HCT116 (cell line): ENCODE measurements around the gene PLXDC1. TPM values are rescaled to one million over a fixed set of nuclear protein-coding genes. Genes with fewer than 3 reads are reported as not detected.

Source experiments
- ATAC-seq: fragments of 200-7000 bp; cut with Tn5 transposase; 2 replicates; pipeline ENCODE4 v1.9.1; 2020; ENCODE audit warnings: mild to moderate bottlenecking, moderate library complexity
- BruUV-seq: library from RNA; stranded (reverse); fragments of 400-500 nt; replicated peaks from 2 replicates; lab custom pipeline; 2021; lab: Mats Ljungman, UMichigan
- CTCF ChIA-PET: fragments of 300-600 bp; sonication (Branson Sonifier 250); formaldehyde crosslinking; loops from one replicate; lab custom pipeline; 2021; ENCODE audit warnings: antibody characterized with exemption; lab: Charles Lee
- POLR2A ChIA-PET: fragments of 300-600, 350-600 bp; sonication (Branson Sonifier 250); formaldehyde crosslinking; loops from one replicate; lab custom pipeline; 2021; ENCODE audit warnings: antibody characterized with exemption; lab: Charles Lee
- RAD21 ChIA-PET, 2 experiments: fragments of 300-600 bp; sonication (Branson Sonifier 250); formaldehyde crosslinking; loops; one replicate each; lab custom pipeline; 2023; ENCODE audit warnings: low total read pairs in 2 of 2; ENCODE audit not compliant: uncharacterized antibody in 2 of 2, unreplicated experiment in 2 of 2, low non-redundant PET in 1 of 2; lab: Charles Lee
- DNase-seq: peaks from one replicate; pipeline ENCODE4 v3.0.0-alpha.2; 2010; ENCODE audit warnings: low read depth, low spot score
- H2AFZ ChIP-seq: fragments of 200-600 bp; shearing (Covaris generic), sonication (generic); 2 replicates; pipeline ENCODE4 v1.6.1; 2017; ENCODE audit warnings: low read depth, mixed run types, mixed read lengths, antibody characterized with exemption, low read length; ENCODE audit not compliant: poor library complexity, severe bottlenecking
- H3K27ac ChIP-seq: 2 replicates; pipeline ENCODE4 v1.5.1; 2012; ENCODE audit warnings: low read depth, low read length
- H3K27me3 ChIP-seq: fragments of 200-600 bp; sonication (generic); 2 replicates; pipeline ENCODE4 v1.6.1; 2016; ENCODE audit warnings: mixed run types, low read length, mixed read lengths; ENCODE audit not compliant: insufficient read depth
- H3K36me3 ChIP-seq, 2 experiments: fragments of 200-500 bp in 1 of 2; fragments of 200-600 bp in 1 of 2; sonication (Bioruptor generic) in 1 of 2; sonication (generic) in 1 of 2; 2 replicates each; pipeline versions ENCODE4 v1.5.1 to v1.6.1; 2014 to 2016; ENCODE audit warnings: low read length in 2 of 2, inconsistent platforms in 1 of 2, mixed read lengths in 1 of 2, mixed run types in 1 of 2; ENCODE audit not compliant: insufficient read depth in 2 of 2, control insufficient read depth in 1 of 2
- H3K4me1 ChIP-seq, 2 experiments: fragments of 200-600 bp in 1 of 2; sonication (generic) in 1 of 2; 2 replicates each; pipeline versions ENCODE4 v1.5.1 to v1.6.1; 2012 to 2017; ENCODE audit warnings: low read length in 2 of 2, inconsistent platforms in 1 of 2, mild to moderate bottlenecking in 1 of 2, mixed read lengths in 1 of 2, mixed run types in 1 of 2, moderate library complexity in 1 of 2; ENCODE audit not compliant: insufficient read depth in 2 of 2, control insufficient read depth in 1 of 2
- H3K4me2 ChIP-seq: fragments of 200-600 bp; sonication (generic); 2 replicates; pipeline ENCODE4 v1.6.1; 2017; ENCODE audit warnings: mixed run types, low read length, mixed read lengths
- H3K4me3 ChIP-seq, 2 experiments: fragments of 200-600 bp in 1 of 2; sonication (generic) in 1 of 2; replicated peaks in 1 of 2; 2 replicates each; pipeline ENCODE4 v1.5.1; 2011 to 2016; ENCODE audit warnings: low read length in 2 of 2, control low read depth in 1 of 2, low read depth in 1 of 2, mild to moderate bottlenecking in 1 of 2, mixed read lengths in 1 of 2, mixed run types in 1 of 2
- H3K79me2 ChIP-seq: fragments of 200-600 bp; sonication (generic); 2 replicates; pipeline ENCODE4 v1.6.1; 2017; ENCODE audit warnings: mild to moderate bottlenecking, mixed run types, low read length, moderate library complexity, mixed read lengths; ENCODE audit not compliant: insufficient read depth
- H3K9ac ChIP-seq: fragments of 200-600 bp; sonication (generic); 2 replicates; pipeline ENCODE4 v1.6.1; 2016; ENCODE audit warnings: low read length, mixed read lengths
- H3K9me2 ChIP-seq: fragments of 200-600 bp; sonication (generic), shearing (Covaris generic); 2 replicates; pipeline ENCODE4 v1.6.1; 2017; ENCODE audit warnings: mixed run types, mild to moderate bottlenecking, moderate library complexity; ENCODE audit not compliant: insufficient read depth
- H3K9me3 ChIP-seq, 2 experiments: fragments of 200-500 bp in 1 of 2; fragments of 200-600 bp in 1 of 2; sonication (Bioruptor generic) in 1 of 2; sonication (generic) in 1 of 2; 2 replicates each; pipeline ENCODE4 v1.6.1; 2014 to 2017; ENCODE audit warnings: low read length in 2 of 2, mixed read lengths in 2 of 2, inconsistent platforms in 1 of 2, low read depth in 1 of 2, mild to moderate bottlenecking in 1 of 2, mixed run types in 1 of 2, moderate library complexity in 1 of 2; ENCODE audit not compliant: control insufficient read depth in 1 of 2, insufficient read depth in 1 of 2
- H4K20me1 ChIP-seq: fragments of 200-600 bp; sonication (generic), shearing (Covaris generic); 2 replicates; pipeline ENCODE4 v1.6.1; 2017; ENCODE audit warnings: mixed run types, mild to moderate bottlenecking, moderate library complexity; ENCODE audit not compliant: insufficient read depth
- CEBPB ChIP-seq: IDR thresholded peaks from 2 replicates; pipeline ENCODE4 v1.6.1; 2012; ENCODE audit warnings: low read depth
- EGR1 ChIP-seq: IDR thresholded peaks from 2 replicates; pipeline ENCODE4 v1.6.1; 2012; ENCODE audit warnings: low read depth
- ELF1 ChIP-seq: IDR thresholded peaks from 2 replicates; pipeline ENCODE4 v1.6.1; 2012; ENCODE audit warnings: low read depth, borderline replicate concordance
- RAD21 ChIP-seq: IDR thresholded peaks from 2 replicates; pipeline ENCODE4 v1.6.1; 2012; ENCODE audit warnings: low read depth, mild to moderate bottlenecking
- SP1 ChIP-seq: IDR thresholded peaks from 2 replicates; pipeline ENCODE4 v1.6.1; 2012; ENCODE audit warnings: low read depth
- SRF ChIP-seq: IDR thresholded peaks from 2 replicates; pipeline ENCODE4 v1.6.1; 2012; ENCODE audit warnings: low read depth
- ZFX ChIP-seq: fragments of 450-650 bp; IDR thresholded peaks from 2 replicates; pipeline ENCODE4 v1.6.1; 2017
- intact Hi-C: fragments of 100-400 bp; cut with micrococcal nuclease; formaldehyde crosslinking; loops from 2 replicates; pipeline ENCODE4 v1.10.0; 2022
- total RNA-seq: library from RNA; stranded (reverse); gene quantifications from one replicate; pipeline ENCODE4 v1.2.1, GENCODE V29; 2021; ENCODE audit not compliant: unreplicated experiment
- TF ChIP-seq, protein P1 (sequence below), 3 experiments: fragments of 200-600 bp in 1 of 3; sonication (generic) in 1 of 3; IDR thresholded peaks in 2 of 3; conservative IDR thresholded peaks in 1 of 3; 2 replicates each; pipeline ENCODE4 v1.5.1; 2012 to 2017; ENCODE audit warnings: low read depth in 2 of 3, low read length in 2 of 3, antibody characterized with exemption in 1 of 3, borderline replicate concordance in 1 of 3, control low read depth in 1 of 3, mild to moderate bottlenecking in 1 of 3, mixed read lengths in 1 of 3, mixed run types in 1 of 3, moderate library complexity in 1 of 3; ENCODE audit not compliant: insufficient read depth in 1 of 3
- TF ChIP-seq, protein P2 (sequence below): IDR thresholded peaks from 2 replicates; pipeline ENCODE4 v1.6.1; 2012
- TF ChIP-seq, protein P3 (sequence below): IDR thresholded peaks from 2 replicates; pipeline ENCODE4 v1.6.1; 2011; ENCODE audit warnings: mild to moderate bottlenecking, low read length, moderate library complexity; ENCODE audit not compliant: insufficient replicate concordance; ENCODE audit errors: extremely low read depth

Gene PLXDC1
- total RNA-seq, 1 experiment from 2014 or later: 1.8 TPM

- ChIA-PET RAD21 (no interaction called here), POLR2A (no interaction called here), CTCF (no interaction called here)
- Histone ChIP-seq H2AFZ (no peak overlapping the region), H3K9ac (no peak overlapping the region), H3K27ac (no peak overlapping the region), H3K4me2 (no peak overlapping the region), H3K27me3 (peaks cover 5% of the 10 kb centered on the region; the same call in 1 of the 2 replicates), H3K79me2 (no peaks in the 10 kb centered on the region), H3K9me2 (no peaks in the 10 kb centered on the region), H3K4me3 (no peak overlapping the region), H3K4me1 (no peaks in the 10 kb centered on the region), H3K36me3 (no peaks in the 10 kb centered on the region), H4K20me1 (no peaks in the 10 kb centered on the region), H3K9me3 (no peaks in the 10 kb centered on the region)
- BruUV-seq: no TSS peak
- no peak for ATAC-seq
- no peak for TF ChIP-seq ELF1
- TF ChIP-seq, protein P1, sequence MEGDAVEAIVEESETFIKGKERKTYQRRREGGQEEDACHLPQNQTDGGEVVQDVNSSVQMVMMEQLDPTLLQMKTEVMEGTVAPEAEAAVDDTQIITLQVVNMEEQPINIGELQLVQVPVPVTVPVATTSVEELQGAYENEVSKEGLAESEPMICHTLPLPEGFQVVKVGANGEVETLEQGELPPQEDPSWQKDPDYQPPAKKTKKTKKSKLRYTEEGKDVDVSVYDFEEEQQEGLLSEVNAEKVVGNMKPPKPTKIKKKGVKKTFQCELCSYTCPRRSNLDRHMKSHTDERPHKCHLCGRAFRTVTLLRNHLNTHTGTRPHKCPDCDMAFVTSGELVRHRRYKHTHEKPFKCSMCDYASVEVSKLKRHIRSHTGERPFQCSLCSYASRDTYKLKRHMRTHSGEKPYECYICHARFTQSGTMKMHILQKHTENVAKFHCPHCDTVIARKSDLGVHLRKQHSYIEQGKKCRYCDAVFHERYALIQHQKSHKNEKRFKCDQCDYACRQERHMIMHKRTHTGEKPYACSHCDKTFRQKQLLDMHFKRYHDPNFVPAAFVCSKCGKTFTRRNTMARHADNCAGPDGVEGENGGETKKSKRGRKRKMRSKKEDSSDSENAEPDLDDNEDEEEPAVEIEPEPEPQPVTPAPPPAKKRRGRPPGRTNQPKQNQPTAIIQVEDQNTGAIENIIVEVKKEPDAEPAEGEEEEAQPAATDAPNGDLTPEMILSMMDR (IDR thresholded peaks at IDR 0.05 in 2 of 3, conservative IDR thresholded peaks at IDR 0.05 in 1 of 3; ENCODE audit: borderline replicate concordance in 1 of 3, insufficient read depth in 1 of 3, low read depth in 2 of 3, low read length in 2 of 3): no peak
- no peak for TF ChIP-seq EGR1
- no peak for TF ChIP-seq RAD21
- TF ChIP-seq, protein P2, sequence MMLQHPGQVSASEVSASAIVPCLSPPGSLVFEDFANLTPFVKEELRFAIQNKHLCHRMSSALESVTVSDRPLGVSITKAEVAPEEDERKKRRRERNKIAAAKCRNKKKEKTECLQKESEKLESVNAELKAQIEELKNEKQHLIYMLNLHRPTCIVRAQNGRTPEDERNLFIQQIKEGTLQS: no peak
- TF ChIP-seq, protein P3, sequence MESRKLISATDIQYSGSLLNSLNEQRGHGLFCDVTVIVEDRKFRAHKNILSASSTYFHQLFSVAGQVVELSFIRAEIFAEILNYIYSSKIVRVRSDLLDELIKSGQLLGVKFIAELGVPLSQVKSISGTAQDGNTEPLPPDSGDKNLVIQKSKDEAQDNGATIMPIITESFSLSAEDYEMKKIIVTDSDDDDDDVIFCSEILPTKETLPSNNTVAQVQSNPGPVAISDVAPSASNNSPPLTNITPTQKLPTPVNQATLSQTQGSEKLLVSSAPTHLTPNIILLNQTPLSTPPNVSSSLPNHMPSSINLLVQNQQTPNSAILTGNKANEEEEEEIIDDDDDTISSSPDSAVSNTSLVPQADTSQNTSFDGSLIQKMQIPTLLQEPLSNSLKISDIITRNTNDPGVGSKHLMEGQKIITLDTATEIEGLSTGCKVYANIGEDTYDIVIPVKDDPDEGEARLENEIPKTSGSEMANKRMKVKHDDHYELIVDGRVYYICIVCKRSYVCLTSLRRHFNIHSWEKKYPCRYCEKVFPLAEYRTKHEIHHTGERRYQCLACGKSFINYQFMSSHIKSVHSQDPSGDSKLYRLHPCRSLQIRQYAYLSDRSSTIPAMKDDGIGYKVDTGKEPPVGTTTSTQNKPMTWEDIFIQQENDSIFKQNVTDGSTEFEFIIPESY: no peak
- TF ChIP-seq CEBPB: no peak
- TF ChIP-seq SP1: no peak
- TF ChIP-seq SRF: no peak
- no peak for TF ChIP-seq ZFX
- no peak for DNase-seq
- intact Hi-C loops: no loop called here
These were observed 56.1 kb downstream of the PLXDC1 start for GRCh38 chr17:39095309-39095686.
